ENCODE results near the gene BAMBI.

BAMBI gene

GRCh38 chr10:28684157-28684985, 7.0 kb downstream of the BAMBI start:
- H3K27ac ChIP-seq = peak overlapping the region; percentile 45
- peak overlapping the region; percentile 88 for H3K4me2 ChIP-seq

DNA sequence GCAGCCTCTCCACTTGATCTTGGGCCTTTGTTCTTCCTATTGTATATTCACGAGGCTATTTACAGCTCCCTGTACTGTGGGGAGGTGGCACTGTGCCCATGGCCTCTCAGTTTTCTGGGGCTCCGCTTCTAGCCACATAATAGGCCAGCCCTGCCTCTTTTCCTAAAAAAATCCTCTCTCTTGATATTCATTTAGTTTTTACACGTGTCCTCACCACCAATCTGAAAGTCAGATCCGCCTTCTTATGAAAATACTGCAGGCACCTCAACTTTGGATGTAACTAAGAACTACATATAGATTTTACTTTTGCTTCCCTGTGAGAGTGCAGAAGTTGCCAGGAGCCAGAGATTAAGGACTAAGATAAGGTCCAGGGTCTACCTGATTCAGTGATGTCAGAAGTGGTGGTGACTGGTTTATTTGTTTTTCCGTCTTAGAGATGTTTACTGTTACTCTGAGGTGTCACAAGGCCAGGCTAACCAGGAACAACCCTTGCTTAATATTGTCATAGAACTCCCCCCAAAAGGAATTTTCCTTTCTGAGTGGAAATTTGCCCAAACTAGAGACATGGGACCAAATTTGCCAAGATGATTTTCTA, 7.8 kb downstream of the BAMBI start:
- Histone ChIP-seq H3K4me2 (peak overlapping the region; percentile 88), H3K9ac (no peak overlapping the region), H3K27ac (peak overlapping the region; percentile 45), H3K9me3 (no peaks in the 10 kb centered on the region), H3K36me3 (peaks cover 39% of the 10 kb centered on the region), H4K20me1 (peaks cover 47% of the 10 kb centered on the region), H3K27me3 (no peaks in the 10 kb centered on the region), H3K4me1 (peaks cover 62% of the 10 kb centered on the region), H3K4me3 (no peak overlapping the region)
- no peak for TF ChIP-seq Cebpa-rat (IDR thresholded peaks at IDR 0.05)

More at GRCh38 chr10:28684157-28684985, 7.0 kb downstream of the BAMBI start:
- peaks cover 54% of the 10 kb centered on the region for H4K20me1 ChIP-seq
- H3K27me3 ChIP-seq = no peaks in the 10 kb centered on the region
- H3K9me3 ChIP-seq = no peaks in the 10 kb centered on the region
- 0 out of 2 replicates have a peak overlapping the region, but pooled peaks have one; percentile 11 for H3K4me3 ChIP-seq
- TF ChIP-seq Cebpa-rat (IDR thresholded peaks at IDR 0.05) = no peak
- H3K9ac ChIP-seq = no peak overlapping the region; the same call in 1 of the 2 replicates
- peaks cover 62% of the 10 kb centered on the region for H3K4me1 ChIP-seq
- peaks cover 39% of the 10 kb centered on the region for H3K36me3 ChIP-seq

- Histone ChIP-seq H3K4me1 (peaks cover 58% of the 10 kb centered on the region), H3K27ac (no peak overlapping the region), H3K9me3 (no peaks in the 10 kb centered on the region), H3K36me3 (peaks cover 39% of the 10 kb centered on the region), H3K4me3 (no peak overlapping the region), H3K9ac (no peak overlapping the region), H3K27me3 (no peaks in the 10 kb centered on the region), H4K20me1 (peaks cover 40% of the 10 kb centered on the region), H3K4me2 (no peak overlapping the region)
- TF ChIP-seq Cebpa-rat (IDR thresholded peaks at IDR 0.05) = no peak
Observed at GRCh38 chr10:28685717-28686116, 8.4 kb downstream of the BAMBI start.

DNA sequence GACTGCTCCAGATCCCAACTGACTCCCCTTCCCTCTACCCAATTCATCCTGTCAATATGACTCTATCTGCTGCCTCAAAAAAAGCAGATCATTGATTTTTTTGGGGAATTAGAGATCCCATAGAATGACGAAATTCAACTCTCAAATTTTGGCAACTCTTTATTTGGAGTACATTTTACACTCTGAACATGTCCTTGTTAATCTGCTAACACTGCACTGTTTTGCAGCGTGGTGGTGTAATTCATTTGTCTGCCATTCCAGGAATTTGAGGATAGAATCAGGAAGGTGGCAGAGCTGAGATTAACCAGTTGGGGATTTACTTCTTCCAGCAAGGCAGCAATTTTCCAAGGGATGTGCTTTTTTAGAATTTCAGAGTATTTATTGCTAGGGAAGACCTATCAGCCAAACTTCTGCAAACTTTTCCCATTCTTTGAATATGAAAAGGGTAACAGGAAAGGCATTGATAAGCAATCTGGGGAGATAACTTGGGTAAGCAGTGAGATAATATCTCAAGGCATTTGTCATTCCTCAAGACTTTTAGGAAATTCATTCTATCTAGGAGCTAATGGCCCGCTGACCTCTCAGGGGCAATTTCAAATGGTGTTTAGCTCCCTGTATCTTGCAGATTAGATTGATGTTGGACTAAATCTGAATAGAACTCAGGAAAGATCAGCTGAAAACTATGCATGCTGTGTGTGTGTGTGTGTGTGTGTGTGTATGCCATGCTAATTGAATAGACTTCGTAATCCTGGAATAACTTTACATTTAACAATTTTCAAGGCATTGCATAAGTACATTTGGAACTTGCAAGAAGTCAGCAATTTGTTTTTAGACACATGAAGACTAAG, 9.7 kb downstream of the BAMBI start:
- no peaks in the 10 kb centered on the region for H3K9me3 ChIP-seq
- H3K4me3 ChIP-seq = no peak overlapping the region
- H3K9ac ChIP-seq = no peak overlapping the region
- peaks cover 27% of the 10 kb centered on the region for H4K20me1 ChIP-seq
- H3K27me3 ChIP-seq = no peaks in the 10 kb centered on the region
- no peak overlapping the region for H3K4me2 ChIP-seq
- TF ChIP-seq Cebpa-rat (IDR thresholded peaks at IDR 0.05) = no peak
- peaks cover 27% of the 10 kb centered on the region for H3K36me3 ChIP-seq
- H3K27ac ChIP-seq = no peak overlapping the region
- peaks cover 45% of the 10 kb centered on the region for H3K4me1 ChIP-seq

- peaks cover 22% of the 10 kb centered on the region; the same call in 1 of the 2 replicates for H3K36me3 ChIP-seq
- no peak overlapping the region for H3K27ac ChIP-seq
- no peak overlapping the region for H3K4me3 ChIP-seq
- no peaks in the 10 kb centered on the region for H3K9me3 ChIP-seq
- no peaks in the 10 kb centered on the region for H3K27me3 ChIP-seq
- peaks cover 21% of the 10 kb centered on the region for H4K20me1 ChIP-seq
- peak overlapping the region; percentile 1; the same call in 1 of the 2 replicates for H3K4me2 ChIP-seq
- H3K4me1 ChIP-seq = peaks cover 39% of the 10 kb centered on the region
- H3K9ac ChIP-seq = no peak overlapping the region
- no peak for TF ChIP-seq Cebpa-rat (IDR thresholded peaks at IDR 0.05)
Observed at GRCh38 chr10:28687683-28688001, 10.3 kb downstream of the BAMBI start.

DNA sequence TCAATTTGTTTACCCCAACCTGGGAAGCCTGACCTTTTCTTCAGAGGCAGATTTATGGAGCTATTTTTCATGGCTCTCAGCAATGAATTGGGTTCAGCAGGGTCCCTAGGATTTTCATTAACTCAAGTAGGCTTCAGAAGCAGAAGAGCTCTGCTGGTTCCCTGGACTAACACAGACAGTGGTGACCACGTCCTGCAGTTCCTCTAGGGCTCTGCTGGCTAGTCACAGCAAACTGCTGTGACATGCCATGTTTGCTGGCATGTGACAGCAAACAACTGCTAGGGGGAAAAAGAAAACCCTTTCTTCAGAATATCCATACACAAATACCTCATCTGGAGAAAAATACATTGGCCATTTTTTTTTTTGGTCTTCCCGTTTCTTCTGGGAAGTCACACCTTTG, 13.2 kb downstream of the BAMBI start:
- no peak overlapping the region for H3K27ac ChIP-seq
- H3K9ac ChIP-seq = no peak overlapping the region
- H3K4me2 ChIP-seq = no peak overlapping the region
- H3K9me3 ChIP-seq = no peaks in the 10 kb centered on the region
- H3K4me1 ChIP-seq = peaks cover 11% of the 10 kb centered on the region; the same call in 1 of the 2 replicates
- no peak for TF ChIP-seq Cebpa-rat (IDR thresholded peaks at IDR 0.05)
- H3K4me3 ChIP-seq = no peak overlapping the region
- H3K27me3 ChIP-seq = no peaks in the 10 kb centered on the region
- no peaks in the 10 kb centered on the region; the same call in 1 of the 2 replicates for H4K20me1 ChIP-seq
- H3K36me3 ChIP-seq = no peaks in the 10 kb centered on the region

- Histone ChIP-seq H3K4me1 (peaks cover 11% of the 10 kb centered on the region; the same call in 1 of the 2 replicates), H3K4me2 (no peak overlapping the region), H3K9me3 (no peaks in the 10 kb centered on the region), H4K20me1 (no peaks in the 10 kb centered on the region), H3K9ac (no peak overlapping the region), H3K36me3 (no peaks in the 10 kb centered on the region), H3K4me3 (no peak overlapping the region), H3K27me3 (no peaks in the 10 kb centered on the region), H3K27ac (no peak overlapping the region)
- TF ChIP-seq Cebpa-rat (IDR thresholded peaks at IDR 0.05) = no peak
Observed at GRCh38 chr10:28691187-28691694, 13.9 kb downstream of the BAMBI start.

- no peak overlapping the region for H3K9ac ChIP-seq
- H3K4me3 ChIP-seq = no peak overlapping the region
- H3K27me3 ChIP-seq = no peaks in the 10 kb centered on the region
- no peaks in the 10 kb centered on the region for H3K9me3 ChIP-seq
- TF ChIP-seq Cebpa-rat (IDR thresholded peaks at IDR 0.05) = no peak
- peaks cover 9% of the 10 kb centered on the region; the same call in 1 of the 2 replicates for H3K4me1 ChIP-seq
- H3K36me3 ChIP-seq = no peaks in the 10 kb centered on the region
- H4K20me1 ChIP-seq = no peaks in the 10 kb centered on the region
- H3K4me2 ChIP-seq = no peak overlapping the region
- H3K27ac ChIP-seq = no peak overlapping the region
Observed at GRCh38 chr10:28692050-28692449, 14.7 kb downstream of the BAMBI start.

DNA sequence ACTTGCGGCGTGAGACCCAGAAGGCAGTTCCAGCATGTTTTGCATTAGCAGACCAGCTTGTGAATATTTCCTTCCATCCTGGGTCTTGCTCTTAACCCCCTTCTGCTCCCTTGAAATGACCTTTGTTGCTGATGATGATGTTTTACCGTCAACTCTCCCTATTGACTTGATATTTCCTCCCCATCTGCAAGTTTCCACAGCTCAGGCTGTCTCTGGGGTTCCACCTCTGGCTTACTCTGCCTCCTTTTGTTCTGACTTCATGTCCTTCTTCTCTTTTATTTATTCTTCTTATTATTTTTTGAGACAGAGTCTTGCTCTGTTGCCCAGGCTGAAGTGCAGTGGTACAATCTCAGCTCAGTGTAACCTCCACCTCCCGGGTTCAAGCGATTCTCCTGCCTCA, 17.2 kb downstream of the BAMBI start:
- Histone ChIP-seq H4K20me1 (no peaks in the 10 kb centered on the region), H3K9ac (no peak overlapping the region), H3K27me3 (no peaks in the 10 kb centered on the region), H3K27ac (no peak overlapping the region), H3K4me1 (no peaks in the 10 kb centered on the region), H3K9me3 (no peaks in the 10 kb centered on the region), H3K36me3 (no peaks in the 10 kb centered on the region), H3K4me2 (no peak overlapping the region), H3K4me3 (no peak overlapping the region)
- TF ChIP-seq Cebpa-rat (IDR thresholded peaks at IDR 0.05) = no peak

All from BLaER1 (cell line).